GM12801 (cell line): ENCODE results near the gene IZUMO3.

Source experiments
- CTCF ChIP-seq: IDR thresholded peaks from one replicate; pipeline ENCODE4 v1.5.1; 2011; ENCODE audit warnings: control low read depth; ENCODE audit not compliant: insufficient read length; ENCODE audit errors: extremely low read depth

IZUMO3 gene

GRCh38 chr9:24553183-24553552, 7.5 kb upstream of the IZUMO3 start:
- TF ChIP-seq CTCF: no peak

DNA sequence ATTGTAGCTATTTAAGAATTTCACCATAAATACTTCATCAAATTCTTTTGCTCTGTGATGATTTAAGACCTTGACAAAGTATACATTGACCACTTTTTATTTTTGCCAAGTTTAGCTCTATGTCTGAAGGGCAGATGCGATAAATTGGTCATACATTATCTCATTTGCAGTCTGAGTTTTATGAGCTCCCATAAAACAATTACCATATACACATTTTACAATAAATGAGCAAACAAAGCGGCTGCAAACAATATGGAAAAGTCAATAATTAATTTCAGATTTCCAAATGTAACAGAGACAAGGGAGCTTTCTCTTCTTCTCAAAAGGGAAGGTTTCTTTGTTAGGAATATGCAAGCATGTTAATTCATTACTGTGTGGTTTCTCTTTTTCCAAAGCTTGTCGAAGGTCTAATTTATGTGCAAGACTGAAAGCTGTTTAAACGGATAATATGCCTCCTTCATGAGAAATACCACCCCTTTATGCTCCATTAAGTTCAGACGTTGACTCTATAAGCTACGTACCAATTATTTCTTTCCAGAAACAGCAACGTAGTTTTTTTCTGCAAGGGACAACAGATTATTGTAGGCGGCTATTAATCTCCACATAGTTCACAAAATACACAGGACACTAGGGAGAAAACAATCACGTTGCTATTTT, 7.0 kb upstream of the IZUMO3 start:
- TF ChIP-seq CTCF: no peak

GRCh38 chr9:24545285-24545684, 412 bp downstream of the IZUMO3 start:
- TF ChIP-seq CTCF: no peak

GRCh38 chr9:24518545-24518944, 27.2 kb downstream of the IZUMO3 start:
- no peak for TF ChIP-seq CTCF

GRCh38 chr9:24516463-24516862, 29.2 kb downstream of the IZUMO3 start:
- no peak for TF ChIP-seq CTCF

GRCh38 chr9:24509850-24510249, 35.8 kb downstream of the IZUMO3 start:
- TF ChIP-seq CTCF: no peak

- no peak for TF ChIP-seq CTCF
These were observed 41.2 kb downstream of the IZUMO3 start for GRCh38 chr9:24504521-24504920.
